HepG2 (cell line): Measurements from ENCODE around the gene CPSF4.

Source experiments
- NFIC ChIP-seq: IDR thresholded peaks from 2 replicates; pipeline ENCODE4 v1.6.1; 2012; ENCODE audit warnings: mild to moderate bottlenecking, low read length, inconsistent platforms
- RAD21 ChIP-seq: fragments of 450-650 bp; formaldehyde crosslinking; IDR thresholded peaks from 2 replicates; pipeline ENCODE4 v1.5.0; 2020; ENCODE audit warnings: mild to moderate bottlenecking
- RBAK ChIP-seq: sonication (generic); formaldehyde crosslinking; IDR thresholded peaks from 2 replicates; pipeline ENCODE4 v1.5.1; 2020; ENCODE audit warnings: mild to moderate bottlenecking, missing genetic modification reagents
- SMAD1 ChIP-seq: sonication (generic); formaldehyde crosslinking; IDR thresholded peaks from 2 replicates; pipeline ENCODE4 v1.4.0; 2020; ENCODE audit warnings: missing genetic modification reagents, low read depth, mild to moderate bottlenecking, borderline replicate concordance
- SP1 ChIP-seq, 2 experiments: fragments of 450-650 bp in 1 of 2; sonication (generic) in 1 of 2; formaldehyde crosslinking in 1 of 2; IDR thresholded peaks; 2 replicates each; pipeline versions ENCODE4 v1.4.0 to v1.6.1; 2016 to 2020; ENCODE audit warnings: missing genetic modification reagents in 1 of 2
- ZBTB8A ChIP-seq: sonication (generic); formaldehyde crosslinking; IDR thresholded peaks from 2 replicates; pipeline ENCODE4 v1.4.0; 2020; ENCODE audit warnings: mild to moderate bottlenecking, low read depth, missing genetic modification reagents, borderline replicate concordance
- ZNF274 ChIP-seq: sonication (generic); formaldehyde crosslinking; IDR thresholded peaks from 2 replicates; pipeline ENCODE4 v1.5.1; 2020; ENCODE audit warnings: mild to moderate bottlenecking, missing genetic modification reagents
- ZNF34 ChIP-seq: sonication (generic); formaldehyde crosslinking; IDR thresholded peaks from 2 replicates; pipeline ENCODE4 v1.4.0; 2020; ENCODE audit warnings: mild to moderate bottlenecking, missing genetic modification reagents, borderline replicate concordance
- TF ChIP-seq, protein P1 (sequence below): sonication (generic); formaldehyde crosslinking; IDR thresholded peaks from 2 replicates; pipeline ENCODE4 v1.5.0; 2020; ENCODE audit warnings: mild to moderate bottlenecking, missing genetic modification reagents, moderate library complexity
- TF ChIP-seq, protein P2 (sequence below): sonication (generic); formaldehyde crosslinking; IDR thresholded peaks from 2 replicates; pipeline ENCODE4 v1.5.0; 2020; ENCODE audit warnings: mild to moderate bottlenecking, missing genetic modification reagents, borderline replicate concordance
- TF ChIP-seq, protein P3 (sequence below): sonication (generic); formaldehyde crosslinking; IDR thresholded peaks from 2 replicates; pipeline ENCODE4 v1.5.1; 2020; ENCODE audit warnings: missing genetic modification reagents, mild to moderate bottlenecking, borderline replicate concordance
- TF ChIP-seq, protein P4 (sequence below), 2 experiments: IDR thresholded peaks; 2 replicates each; pipeline ENCODE4 v1.6.1; 2011 to 2012; ENCODE audit warnings: low read length in 2 of 2, borderline replicate concordance in 1 of 2, low read depth in 1 of 2, mild to moderate bottlenecking in 1 of 2, moderate library complexity in 1 of 2
- TF ChIP-seq, protein P5 (sequence below): sonication (generic); formaldehyde crosslinking; IDR thresholded peaks from 2 replicates; pipeline ENCODE4 v1.5.0; 2020; ENCODE audit warnings: mild to moderate bottlenecking, missing genetic modification reagents

DNA sequence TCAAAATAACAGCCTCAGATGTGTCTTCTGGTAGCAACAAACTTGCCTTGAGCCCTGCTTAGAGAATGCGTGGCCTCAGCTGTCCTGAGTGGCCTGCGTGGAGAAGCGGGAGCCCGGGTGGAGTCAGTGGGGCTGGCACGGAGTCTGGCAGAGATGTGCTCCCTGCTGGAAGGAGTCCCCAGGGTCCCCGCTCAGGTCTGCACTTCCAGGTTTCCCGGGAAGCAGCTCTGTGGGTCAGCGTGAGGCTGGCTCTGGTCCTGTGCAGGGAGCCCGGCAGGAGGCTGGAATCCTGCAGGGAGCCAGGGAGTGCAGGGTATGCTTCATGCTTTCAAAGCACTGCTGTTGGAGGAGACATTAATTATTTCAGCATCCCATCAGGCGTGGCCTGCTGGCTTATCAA is 10.1 kb downstream of the CPSF4 start:
- TF ChIP-seq, protein P1, sequence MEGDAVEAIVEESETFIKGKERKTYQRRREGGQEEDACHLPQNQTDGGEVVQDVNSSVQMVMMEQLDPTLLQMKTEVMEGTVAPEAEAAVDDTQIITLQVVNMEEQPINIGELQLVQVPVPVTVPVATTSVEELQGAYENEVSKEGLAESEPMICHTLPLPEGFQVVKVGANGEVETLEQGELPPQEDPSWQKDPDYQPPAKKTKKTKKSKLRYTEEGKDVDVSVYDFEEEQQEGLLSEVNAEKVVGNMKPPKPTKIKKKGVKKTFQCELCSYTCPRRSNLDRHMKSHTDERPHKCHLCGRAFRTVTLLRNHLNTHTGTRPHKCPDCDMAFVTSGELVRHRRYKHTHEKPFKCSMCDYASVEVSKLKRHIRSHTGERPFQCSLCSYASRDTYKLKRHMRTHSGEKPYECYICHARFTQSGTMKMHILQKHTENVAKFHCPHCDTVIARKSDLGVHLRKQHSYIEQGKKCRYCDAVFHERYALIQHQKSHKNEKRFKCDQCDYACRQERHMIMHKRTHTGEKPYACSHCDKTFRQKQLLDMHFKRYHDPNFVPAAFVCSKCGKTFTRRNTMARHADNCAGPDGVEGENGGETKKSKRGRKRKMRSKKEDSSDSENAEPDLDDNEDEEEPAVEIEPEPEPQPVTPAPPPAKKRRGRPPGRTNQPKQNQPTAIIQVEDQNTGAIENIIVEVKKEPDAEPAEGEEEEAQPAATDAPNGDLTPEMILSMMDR = no peak
- TF ChIP-seq SMAD1 = no peak
- no peak for TF ChIP-seq ZNF34 (CRISPR knock-in tag)
- TF ChIP-seq RBAK (CRISPR knock-in tag) = no peak
- TF ChIP-seq ZNF274 (CRISPR knock-in tag) = no peak
- TF ChIP-seq SP1 (IDR thresholded peaks at IDR 0.05) = no peak
- TF ChIP-seq SP1 (CRISPR knock-in tag; IDR thresholded peaks at IDR 0.05) = no peak
- no peak for TF ChIP-seq RAD21 (CRISPR knock-in tag)
- TF ChIP-seq ZBTB8A (CRISPR knock-in tag) = no peak
- TF ChIP-seq, protein P2, sequence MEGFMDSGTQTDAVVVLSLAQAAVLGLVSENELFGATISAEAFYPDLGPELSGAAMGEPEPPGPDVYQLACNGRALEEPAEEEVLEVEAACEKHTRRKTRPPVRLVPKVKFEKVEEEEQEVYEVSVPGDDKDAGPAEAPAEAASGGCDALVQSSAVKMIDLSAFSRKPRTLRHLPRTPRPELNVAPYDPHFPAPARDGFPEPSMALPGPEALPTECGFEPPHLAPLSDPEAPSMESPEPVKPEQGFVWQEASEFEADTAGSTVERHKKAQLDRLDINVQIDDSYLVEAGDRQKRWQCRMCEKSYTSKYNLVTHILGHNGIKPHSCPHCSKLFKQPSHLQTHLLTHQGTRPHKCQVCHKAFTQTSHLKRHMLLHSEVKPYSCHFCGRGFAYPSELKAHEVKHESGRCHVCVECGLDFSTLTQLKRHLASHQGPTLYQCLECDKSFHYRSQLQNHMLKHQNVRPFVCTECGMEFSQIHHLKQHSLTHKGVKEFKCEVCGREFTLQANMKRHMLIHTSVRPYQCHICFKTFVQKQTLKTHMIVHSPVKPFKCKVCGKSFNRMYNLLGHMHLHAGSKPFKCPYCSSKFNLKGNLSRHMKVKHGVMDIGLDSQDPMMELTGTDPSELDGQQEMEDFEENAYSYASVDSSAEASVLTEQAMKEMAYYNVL (CRISPR knock-in tag) = no peak
- TF ChIP-seq, protein P3, sequence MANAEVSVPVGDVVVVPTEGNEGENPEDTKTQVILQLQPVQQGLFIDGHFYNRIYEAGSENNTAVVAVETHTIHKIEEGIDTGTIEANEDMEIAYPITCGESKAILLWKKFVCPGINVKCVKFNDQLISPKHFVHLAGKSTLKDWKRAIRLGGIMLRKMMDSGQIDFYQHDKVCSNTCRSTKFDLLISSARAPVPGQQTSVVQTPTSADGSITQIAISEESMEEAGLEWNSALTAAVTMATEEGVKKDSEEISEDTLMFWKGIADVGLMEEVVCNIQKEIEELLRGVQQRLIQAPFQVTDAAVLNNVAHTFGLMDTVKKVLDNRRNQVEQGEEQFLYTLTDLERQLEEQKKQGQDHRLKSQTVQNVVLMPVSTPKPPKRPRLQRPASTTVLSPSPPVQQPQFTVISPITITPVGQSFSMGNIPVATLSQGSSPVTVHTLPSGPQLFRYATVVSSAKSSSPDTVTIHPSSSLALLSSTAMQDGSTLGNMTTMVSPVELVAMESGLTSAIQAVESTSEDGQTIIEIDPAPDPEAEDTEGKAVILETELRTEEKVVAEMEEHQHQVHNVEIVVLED (CRISPR knock-in tag) = no peak
- TF ChIP-seq NFIC = no peak
- TF ChIP-seq, protein P4, sequence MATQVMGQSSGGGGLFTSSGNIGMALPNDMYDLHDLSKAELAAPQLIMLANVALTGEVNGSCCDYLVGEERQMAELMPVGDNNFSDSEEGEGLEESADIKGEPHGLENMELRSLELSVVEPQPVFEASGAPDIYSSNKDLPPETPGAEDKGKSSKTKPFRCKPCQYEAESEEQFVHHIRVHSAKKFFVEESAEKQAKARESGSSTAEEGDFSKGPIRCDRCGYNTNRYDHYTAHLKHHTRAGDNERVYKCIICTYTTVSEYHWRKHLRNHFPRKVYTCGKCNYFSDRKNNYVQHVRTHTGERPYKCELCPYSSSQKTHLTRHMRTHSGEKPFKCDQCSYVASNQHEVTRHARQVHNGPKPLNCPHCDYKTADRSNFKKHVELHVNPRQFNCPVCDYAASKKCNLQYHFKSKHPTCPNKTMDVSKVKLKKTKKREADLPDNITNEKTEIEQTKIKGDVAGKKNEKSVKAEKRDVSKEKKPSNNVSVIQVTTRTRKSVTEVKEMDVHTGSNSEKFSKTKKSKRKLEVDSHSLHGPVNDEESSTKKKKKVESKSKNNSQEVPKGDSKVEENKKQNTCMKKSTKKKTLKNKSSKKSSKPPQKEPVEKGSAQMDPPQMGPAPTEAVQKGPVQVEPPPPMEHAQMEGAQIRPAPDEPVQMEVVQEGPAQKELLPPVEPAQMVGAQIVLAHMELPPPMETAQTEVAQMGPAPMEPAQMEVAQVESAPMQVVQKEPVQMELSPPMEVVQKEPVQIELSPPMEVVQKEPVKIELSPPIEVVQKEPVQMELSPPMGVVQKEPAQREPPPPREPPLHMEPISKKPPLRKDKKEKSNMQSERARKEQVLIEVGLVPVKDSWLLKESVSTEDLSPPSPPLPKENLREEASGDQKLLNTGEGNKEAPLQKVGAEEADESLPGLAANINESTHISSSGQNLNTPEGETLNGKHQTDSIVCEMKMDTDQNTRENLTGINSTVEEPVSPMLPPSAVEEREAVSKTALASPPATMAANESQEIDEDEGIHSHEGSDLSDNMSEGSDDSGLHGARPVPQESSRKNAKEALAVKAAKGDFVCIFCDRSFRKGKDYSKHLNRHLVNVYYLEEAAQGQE (IDR thresholded peaks at IDR 0.05; ENCODE audit: borderline replicate concordance in 1 of 2, low read depth in 1 of 2, low read length in 2 of 2) = no peak
- TF ChIP-seq, protein P5, sequence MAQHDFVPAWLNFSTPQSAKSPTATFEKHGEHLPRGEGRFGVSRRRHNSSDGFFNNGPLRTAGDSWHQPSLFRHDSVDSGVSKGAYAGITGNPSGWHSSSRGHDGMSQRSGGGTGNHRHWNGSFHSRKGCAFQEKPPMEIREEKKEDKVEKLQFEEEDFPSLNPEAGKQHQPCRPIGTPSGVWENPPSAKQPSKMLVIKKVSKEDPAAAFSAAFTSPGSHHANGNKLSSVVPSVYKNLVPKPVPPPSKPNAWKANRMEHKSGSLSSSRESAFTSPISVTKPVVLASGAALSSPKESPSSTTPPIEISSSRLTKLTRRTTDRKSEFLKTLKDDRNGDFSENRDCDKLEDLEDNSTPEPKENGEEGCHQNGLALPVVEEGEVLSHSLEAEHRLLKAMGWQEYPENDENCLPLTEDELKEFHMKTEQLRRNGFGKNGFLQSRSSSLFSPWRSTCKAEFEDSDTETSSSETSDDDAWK (CRISPR knock-in tag) = no peak
